ENCODE results near the gene SNCAIP.
"Not testable (repeated sequence)": the region's sequence is repeated elsewhere in the genome, so short reads cannot be mapped to it uniquely, and the experiment has no call there.

Gene SNCAIP

GRCh38 chr5:122470365-122470764 is 158.3 kb downstream of the SNCAIP start:
- DNase-seq, result no peak

- no peak for DNase-seq
Measured at GRCh38 chr5:122471031-122471751, 159.2 kb downstream of the SNCAIP start.

GRCh38 chr5:122471752-122472061 is 159.7 kb downstream of the SNCAIP start:
- no peak for DNase-seq

- no peak for DNase-seq
Measured at GRCh38 chr5:122473138-122473843, 161.3 kb downstream of the SNCAIP start.

- no peak for DNase-seq
Measured at GRCh38 chr5:122473941-122474340, 161.9 kb downstream of the SNCAIP start.

GRCh38 chr5:122478741-122479442 is 166.9 kb downstream of the SNCAIP start:
- DNase-seq, result no peak

- DNase-seq, result no peak
Measured at GRCh38 chr5:122480146-122480545, 168.1 kb downstream of the SNCAIP start.

- no peak for DNase-seq
Measured at GRCh38 chr5:122484103-122484502, 172.1 kb downstream of the SNCAIP start.

GRCh38 chr5:122485226-122485625 is 173.2 kb downstream of the SNCAIP start:
- DNase-seq, result no peak

GRCh38 chr5:122486616-122487015 is 174.6 kb downstream of the SNCAIP start:
- DNase-seq, result not testable (repeated sequence)

- DNase-seq, result no peak
Measured at GRCh38 chr5:122490718-122491117, 178.7 kb downstream of the SNCAIP start.

GRCh38 chr5:122492675-122493074 is 180.6 kb downstream of the SNCAIP start:
- no peak for DNase-seq

GRCh38 chr5:122493091-122494021 is 181.3 kb downstream of the SNCAIP start:
- DNase-seq, result no peak

GRCh38 chr5:122494109-122494508 is 182.1 kb downstream of the SNCAIP start:
- DNase-seq, result no peak

- DNase-seq, result no peak
Measured at GRCh38 chr5:122498163-122498562, 186.1 kb downstream of the SNCAIP start.

- DNase-seq, result no peak
Measured at GRCh38 chr5:122499585-122499984, 187.5 kb downstream of the SNCAIP start.

- DNase-seq, result no peak
Measured at GRCh38 chr5:122500245-122501088, 188.4 kb downstream of the SNCAIP start.

GRCh38 chr5:122501089-122501435 is 189.0 kb downstream of the SNCAIP start:
- DNase-seq, result no peak

GRCh38 chr5:122507045-122507444 is 195.0 kb downstream of the SNCAIP start:
- DNase-seq, result no peak

- no peak for DNase-seq
Measured at GRCh38 chr5:122507581-122507980, 195.5 kb downstream of the SNCAIP start.

- no peak for DNase-seq
Measured at GRCh38 chr5:122508623-122509022, 196.6 kb downstream of the SNCAIP start.

Data from CD4-positive, alpha-beta T cell treated with Interleukin-6 for 4 hours (primary cell).